Stimulated activated CD4-positive, alpha-beta T cell treated with anti-CD3 and anti-CD28 coated beads, Interleukin-1b, Interleukin-23, amount 100 ng/mL, for 4 hours (primary cell): ENCODE results near the gene PBX3.

Experiments used
- DNase-seq, 2 donors: peaks; one replicate each; pipeline ENCODE4 v3.0.0-alpha.2; 2020; ENCODE audit warnings: low read depth in 2 of 2

Gene PBX3

DNA sequence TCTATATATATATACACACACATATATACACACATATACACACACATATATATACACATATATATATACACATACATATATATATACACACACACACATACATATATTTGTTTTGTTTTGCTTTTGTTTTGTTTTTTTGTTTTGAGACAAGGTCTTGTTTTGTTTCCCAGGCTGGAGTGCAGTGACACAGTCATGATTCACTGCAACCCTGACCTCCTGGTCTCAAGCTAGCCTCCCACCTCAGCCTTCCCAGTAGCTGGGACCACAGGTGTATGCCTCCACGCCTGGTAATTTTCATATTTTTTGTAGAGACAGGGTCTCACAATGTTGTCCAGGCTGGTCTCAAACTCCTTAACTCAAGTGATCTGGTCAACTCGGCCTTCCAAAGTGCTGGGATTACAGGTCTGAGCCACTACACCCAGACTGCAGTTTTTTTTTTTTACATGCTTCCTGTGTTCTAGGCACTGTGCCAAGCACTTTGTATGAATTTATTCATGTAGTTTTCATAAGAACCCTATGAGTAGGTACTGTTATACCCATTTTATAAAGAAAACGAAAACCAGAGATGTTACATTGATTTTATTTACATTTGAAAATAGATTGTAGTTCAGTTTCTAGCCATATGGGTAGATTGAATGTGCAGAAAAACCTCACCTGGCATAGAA is 120.7 kb downstream of the PBX3 start:
- no peak for DNase-seq

DNA sequence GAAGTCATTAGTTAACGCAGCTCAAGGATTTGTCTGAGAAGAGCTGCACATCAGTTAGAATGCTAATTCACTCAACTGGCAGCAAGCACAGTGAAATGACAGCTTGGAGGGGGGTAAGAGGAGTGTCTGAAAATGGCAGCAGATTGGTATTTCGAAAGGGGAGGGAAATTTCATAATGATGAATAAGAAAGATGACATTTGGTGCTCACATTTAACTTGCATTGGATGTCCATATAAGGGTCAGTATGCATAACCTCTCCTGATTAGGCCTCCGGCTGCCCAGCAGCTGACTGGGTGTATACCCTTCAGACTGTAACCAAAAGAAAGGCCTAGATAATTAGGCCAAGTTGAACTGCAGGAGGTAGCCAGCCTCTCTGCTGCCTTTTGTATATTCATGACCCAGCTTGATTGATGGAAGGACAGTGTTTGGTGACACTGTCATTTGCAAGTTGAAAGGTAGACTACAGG is 131.0 kb downstream of the PBX3 start:
- DNase-seq, result no peak

DNA sequence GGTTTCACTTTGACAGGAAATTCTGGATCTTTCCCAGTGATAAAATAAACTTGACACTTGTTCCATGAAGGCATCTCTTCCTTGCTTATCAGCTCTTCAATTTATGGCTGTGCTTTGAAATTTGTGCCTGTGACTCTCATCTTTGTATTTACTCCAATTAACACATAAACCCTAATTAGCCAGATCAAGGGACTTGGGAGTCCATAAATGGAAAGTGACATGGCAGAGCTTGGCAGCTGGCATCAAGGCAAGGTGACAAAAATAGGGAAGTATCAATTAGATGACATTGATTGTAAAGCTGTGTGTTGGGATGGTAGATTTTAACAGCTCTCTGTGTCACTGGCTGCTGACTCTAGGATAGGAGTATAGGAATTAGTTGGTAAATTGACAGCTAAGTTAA is 133.9 kb downstream of the PBX3 start:
- DNase-seq, result no peak

DNA sequence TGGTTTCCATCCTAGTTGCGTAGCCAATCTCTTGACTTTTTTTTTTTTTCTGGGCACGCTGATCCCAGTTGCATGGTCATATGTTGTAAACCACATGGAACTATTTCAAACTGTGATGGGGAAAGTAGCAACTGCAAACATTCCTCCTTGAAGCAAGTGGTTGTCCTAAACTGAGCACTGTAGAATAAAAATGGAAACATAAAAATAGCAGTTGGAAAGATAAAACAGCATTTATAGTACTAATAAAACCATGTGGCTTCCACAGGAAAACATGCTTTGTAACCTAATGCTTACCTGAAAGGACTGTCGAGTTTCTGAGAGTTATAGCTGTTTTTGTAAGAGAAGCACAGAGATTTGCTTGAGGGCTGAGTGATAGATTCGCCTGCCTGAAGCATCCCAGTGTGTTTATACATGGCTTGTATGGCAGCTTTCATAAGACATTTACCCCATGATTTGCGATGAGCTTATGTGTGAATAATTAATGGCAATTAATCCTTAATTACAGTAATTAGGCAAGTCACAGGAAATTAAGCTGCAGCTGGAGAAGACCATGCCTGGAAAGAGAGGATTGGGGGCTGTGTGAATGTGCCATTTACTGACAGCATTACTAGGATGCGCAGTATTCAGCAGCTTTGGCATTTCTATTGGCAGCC is 136.5 kb downstream of the PBX3 start:
- no peak for DNase-seq

DNA sequence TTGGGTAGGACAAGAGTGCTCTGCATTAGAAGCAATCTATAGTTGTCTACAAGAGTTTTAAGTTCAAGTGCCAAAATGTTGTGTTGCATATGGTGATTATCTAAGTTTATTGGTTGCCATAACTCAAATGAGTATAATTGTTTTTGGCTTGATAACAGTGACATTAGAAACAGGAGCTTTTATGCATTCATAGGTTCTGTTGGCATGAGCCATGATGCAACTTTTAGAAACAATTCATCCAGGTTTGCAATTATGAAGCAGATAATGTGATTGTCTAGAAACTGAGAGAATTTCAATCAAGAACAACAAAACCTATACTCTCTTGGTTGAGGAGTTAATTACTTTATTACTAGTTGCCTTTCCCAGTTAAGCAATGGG is 137.0 kb downstream of the PBX3 start:
- DNase-seq, result no peak

DNA sequence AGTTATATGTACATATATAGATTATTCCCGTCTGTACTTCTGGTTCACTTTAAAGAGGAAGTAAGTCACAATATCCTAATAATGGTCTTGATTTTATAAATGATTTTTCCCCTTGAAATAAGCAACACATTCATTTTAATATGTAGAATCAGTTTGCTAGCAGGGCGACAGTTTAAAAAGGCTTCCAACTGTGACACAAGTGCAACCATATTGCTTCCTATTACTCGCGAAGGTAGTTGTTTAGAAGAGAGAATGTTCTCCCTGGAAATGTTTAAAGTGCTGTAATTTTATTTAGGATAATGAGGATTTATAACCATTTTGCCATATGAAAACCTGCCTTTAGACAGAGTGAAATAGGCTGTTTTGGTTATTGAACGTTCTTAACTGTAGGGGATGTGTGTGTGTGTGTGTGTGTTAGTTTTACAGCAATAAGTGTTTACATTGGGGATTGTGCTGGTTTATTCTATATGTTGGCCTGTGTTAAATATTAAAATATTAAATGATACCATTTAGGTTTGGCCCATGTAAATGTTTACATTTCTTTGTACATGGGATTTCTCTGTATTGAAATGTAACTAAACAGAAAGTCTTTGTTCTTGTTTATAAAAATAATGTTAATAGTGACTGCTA is 138.3 kb downstream of the PBX3 start:
- DNase-seq, result no peak

DNA sequence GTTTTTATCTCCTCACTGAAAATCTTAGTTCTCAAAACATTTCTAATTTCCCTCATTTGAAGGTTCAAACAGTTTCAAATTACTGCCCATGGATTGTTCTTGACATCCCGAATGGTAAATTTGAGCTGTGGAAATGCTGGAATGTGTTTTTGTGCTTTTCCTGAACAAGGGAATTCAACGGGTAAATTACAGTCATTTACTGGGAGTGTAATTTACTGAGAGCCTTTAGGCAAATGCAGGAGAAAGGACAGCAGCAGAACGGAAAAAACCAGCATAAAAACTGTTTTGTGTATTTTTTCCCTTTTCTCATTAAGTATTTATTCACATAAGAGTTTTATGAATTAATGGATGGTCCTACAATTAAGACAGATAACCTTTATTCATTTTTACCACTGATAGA is 139.2 kb downstream of the PBX3 start:
- no peak for DNase-seq

DNA sequence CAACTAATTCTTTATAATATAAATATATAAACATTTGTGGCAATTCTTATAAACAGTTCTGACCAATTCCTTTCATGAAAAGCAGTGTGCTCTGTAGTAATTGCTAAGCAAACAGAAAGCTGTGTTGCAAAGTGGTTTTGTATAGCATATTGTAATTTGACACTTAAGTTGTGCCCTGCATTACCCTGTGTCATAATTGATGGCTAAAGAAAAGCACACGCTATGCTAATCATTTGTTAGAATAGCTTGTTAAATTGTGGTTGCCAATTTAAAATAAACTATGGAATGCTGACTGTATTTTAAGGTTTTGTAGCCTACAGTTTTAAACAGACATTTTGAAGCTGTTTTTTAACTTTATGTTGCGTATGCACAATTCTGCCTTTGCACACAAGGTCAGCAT is 140.0 kb downstream of the PBX3 start:
- no peak for DNase-seq

DNA sequence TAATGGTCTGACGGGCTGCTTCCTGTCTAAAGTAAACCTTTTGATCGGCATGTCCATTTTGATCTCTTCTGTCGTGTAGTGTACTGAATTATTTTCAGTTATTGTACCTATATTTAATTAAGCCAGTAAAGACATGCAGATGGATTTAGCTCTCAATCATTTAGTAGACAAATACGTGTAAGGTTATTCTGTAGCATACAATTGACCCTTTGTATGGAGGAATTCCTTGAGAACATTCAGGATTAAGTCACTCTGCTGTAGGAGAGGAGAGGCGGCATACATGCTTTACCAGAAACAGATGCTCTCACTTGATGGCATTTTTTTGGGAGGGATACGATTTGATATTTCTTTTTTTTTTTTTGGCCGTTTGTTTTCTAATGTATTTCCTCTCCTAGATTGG is 141.0 kb downstream of the PBX3 start:
- no peak for DNase-seq

DNA sequence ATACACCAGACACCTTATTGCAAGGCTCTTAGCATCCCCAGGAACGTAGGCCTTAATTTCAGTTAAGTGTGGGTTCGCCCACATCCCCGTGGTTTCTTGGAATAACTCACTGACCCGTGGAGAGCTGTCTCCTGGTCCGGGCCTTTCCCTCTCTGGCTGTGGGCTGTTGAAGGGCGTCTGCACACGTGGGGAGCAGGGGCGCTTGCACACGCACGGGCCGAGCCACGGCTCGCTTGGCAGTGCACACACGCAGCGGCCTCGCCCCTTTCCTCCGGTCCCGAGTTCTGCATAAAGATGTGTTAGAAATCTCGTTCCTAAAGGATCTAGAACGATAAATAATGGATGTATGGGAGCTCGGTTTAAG is 141.9 kb downstream of the PBX3 start:
- no peak for DNase-seq

DNA sequence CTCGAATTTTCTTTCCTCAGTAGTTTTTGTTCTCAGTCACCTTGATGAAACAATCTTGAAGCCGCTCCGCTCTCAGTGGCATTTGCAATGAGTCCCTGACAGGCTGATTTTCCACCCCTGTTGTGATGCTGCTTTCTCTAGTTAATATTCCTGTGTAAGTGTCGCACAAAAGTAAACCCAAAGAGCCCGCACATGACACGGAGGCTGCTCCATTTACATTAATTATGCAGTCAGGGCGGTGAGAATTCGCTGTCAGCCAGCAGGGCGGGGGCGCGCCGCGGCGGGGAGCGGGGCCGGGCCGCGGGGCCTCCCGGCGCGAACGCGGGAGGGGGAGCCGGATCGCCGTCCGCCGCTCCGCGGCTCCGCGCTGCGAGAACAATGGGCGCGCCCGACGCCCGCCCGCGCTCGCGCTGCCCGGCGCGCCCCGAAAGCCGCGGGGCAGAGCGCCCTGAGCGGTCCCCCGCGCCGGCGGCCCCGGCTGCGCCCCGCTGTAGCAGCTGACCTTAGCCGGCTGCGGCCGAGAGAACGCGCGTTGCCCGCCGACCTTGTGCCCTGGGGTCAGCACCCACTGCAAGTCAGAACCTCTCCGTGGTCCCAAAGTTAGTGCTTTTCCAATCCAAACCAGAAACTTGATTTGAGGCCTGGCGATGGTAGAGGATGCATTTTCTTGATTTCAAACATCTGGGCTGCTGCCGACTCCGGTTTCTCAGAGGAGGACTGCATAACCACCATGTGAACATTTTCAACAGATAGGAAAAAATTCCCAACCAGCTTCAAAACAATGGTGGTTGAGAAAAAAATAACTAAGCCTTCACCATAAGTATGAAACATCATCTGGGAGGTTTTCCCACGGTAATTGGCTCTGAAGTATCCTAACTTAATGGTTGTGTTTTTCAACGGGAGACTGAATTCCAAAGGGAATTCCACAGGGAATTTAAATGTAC is 142.6 kb downstream of the PBX3 start:
- peak; percentile 15 to 39 for DNase-seq

DNA sequence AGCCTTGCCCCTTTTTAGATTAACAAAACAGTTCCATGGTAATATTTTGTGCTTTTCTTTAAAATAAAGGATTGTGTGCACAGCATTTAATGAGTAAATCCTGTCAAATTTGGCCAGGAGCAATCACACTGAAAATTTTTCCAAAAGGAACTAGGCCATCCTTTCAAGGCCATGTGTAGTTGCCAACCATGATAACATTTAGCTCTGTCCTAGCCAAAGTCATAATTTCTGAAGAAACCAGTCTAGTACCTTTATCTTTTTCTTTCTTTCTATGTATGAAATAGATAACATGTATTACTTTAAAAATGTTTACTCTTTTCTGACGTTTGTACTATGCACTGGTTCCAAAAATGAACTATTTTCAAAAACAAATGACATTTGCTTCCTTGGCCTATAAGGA is 143.7 kb downstream of the PBX3 start:
- DNase-seq, result no peak

DNA sequence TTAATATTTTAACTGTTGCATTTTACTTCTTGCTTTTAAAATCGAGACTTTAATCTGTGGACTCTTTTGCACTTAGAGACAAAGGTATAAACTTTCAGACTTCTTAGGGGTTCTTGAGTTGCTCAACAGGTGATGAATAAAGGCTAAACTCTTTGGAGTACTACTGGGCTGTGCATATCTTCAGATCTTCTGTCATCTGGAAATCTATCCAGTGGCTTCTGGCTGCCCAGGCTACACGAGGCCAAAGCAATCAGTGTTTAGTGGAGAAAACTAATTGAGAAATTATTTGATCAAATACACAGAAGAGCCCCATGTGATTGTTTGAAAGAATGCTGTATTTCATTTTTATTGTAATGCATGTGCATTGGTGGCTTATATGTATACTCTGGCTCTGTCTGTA is 146.1 kb downstream of the PBX3 start:
- no peak for DNase-seq

DNA sequence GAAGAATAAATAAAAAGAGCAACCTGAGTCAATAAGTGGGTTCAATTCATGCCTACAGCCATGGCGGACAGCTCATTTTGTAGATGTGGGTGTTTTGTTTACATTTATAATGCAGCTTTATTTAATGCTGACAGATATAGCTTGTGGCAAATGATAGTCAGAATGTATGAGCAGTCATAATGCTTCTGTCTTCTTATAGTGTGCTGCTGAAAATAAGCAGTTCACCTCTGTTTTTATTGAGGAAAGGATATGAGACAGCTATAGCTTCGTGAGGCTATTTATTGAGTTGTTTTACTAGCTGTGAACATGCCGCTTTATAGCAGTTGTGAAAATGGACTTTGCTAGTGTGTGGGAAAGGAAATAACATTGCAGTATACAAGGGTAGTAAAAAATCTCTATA is 147.4 kb downstream of the PBX3 start:
- no peak for DNase-seq

DNA sequence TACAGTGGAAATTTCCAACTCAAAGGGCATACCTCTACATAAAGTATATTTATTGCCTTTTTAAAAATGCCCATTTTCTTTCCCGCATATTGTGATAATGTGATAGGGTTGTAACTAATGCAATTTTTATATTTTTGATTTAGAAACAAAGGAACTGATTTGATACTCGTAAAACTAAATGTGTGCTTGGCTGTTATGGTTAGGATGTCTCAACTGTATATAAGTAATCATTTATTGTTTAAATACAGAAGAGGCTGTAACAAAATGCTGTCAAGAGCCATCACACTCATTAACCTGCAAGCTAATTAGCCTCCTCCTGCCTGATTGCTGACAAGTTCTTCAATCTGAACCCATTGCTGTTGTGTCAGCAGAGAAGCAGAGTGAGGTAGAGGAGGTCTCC is 149.2 kb downstream of the PBX3 start:
- DNase-seq, result no peak

DNA sequence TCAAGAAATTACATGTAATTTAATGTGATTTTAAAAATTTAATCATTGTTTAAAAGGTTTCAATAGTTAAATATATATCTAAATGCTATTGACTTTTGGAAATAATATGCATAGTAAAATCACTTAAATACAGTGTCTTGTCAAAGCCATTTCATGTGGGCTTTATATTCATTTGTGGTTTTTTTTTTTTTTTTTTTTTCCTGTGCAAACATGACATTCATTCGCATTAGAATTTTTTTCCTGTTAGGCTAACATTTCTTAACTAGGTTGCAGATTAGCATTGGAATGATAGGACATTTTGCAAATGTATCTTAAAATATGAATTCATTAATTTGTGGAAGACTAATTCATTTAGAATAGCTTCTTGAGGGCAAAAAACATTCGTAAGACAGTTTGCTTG is 149.8 kb downstream of the PBX3 start:
- no peak for DNase-seq

DNA sequence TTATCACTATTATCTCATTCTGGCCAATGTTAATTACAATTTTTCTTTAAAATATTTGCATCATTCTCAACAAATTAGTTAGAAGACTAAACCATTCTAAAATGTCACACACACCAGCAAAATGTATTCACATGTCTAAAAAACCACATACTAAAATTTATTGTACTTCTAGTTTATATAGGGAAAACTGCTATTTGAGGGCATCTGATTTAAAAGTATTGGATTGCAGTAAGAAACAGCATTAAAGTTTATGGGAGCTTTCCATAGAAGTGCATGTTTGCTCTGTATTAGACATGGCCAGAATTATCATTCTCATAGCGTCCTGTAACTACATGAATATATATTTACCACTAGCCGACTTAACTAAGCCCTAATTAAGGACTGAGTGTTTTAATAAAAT is 150.3 kb downstream of the PBX3 start:
- DNase-seq, result no peak

DNA sequence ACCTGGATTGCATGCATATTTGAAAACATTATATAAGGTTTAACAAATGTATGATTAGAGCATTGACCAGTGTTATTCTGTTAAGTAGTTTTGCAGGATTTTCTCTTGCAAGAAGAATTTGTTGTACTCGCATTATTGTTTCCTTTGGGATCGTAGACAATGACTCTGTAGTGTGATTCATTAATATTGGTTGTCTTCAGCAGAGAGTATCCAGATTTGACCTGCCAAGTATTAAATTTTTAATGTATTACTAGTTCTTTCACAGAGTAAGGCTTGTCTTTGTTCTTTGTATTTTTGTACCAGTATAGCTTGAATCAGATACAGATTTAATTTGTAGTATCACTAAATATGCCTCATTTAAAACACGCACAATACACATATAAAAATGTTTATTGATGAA is 155.0 kb downstream of the PBX3 start:
- DNase-seq, result no peak

DNA sequence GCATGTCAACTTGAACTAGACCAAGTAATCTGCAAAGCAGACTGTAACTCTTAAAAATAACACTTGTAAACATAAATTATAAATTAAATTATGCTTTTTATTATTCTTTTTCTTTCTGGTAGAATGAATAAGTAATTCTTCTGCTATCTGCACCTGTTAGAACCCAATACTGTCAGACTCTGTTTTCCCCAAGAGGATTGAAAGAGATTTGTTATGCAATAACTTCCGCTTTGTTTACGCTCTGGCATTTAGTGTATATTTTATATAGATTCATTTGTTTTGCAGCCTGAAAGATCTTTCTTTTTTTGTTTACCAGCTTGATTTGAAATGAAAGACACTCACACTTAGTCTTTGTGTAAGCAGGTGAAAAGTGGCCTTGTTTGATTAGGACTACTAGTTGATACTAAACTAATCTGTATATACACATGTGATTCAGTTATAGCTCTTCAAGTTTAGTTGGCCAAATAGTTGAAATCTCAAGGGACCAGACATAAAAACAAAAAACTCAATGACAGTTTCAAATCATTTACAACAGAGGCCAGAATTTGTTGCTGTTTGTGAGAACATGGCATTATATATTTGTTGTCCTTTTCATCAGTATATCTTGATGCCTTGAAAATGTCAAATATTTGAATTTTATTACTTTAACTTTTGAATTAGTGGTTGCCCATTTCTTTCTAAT is 155.8 kb downstream of the PBX3 start:
- DNase-seq, result no peak

DNA sequence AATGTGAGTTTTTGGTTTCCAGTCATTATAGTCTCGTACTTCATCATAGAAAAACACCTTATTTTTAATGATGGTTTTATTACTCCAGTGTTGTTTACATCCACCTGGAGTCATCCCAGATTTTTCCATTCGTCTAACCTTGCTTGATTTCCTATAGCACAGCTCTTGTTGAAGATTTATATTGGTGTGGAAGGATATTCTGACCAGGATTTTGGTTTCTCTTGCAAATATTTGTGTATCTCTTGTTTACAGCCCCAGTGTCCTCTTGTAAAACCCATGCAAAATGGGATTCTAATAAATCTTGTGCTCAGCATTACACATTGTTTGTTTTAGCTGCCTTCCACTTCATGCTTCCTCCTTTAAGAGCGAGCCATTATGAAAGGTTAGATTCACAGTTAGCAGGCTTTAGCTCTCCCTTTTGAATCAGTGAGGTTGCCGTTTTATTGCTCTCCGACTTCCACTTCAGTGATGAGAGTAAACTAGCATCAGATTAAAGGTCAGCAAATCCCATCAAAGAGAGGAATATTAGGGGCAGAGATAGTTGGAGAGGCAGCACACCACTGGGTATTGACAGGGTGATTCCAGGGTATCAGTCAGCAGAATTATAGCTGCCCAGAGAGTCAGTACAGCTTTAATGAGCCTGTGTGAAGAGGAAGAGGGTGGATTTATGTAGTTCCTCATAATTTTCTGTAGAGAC is 157.1 kb downstream of the PBX3 start:
- DNase-seq, result no peak

DNA sequence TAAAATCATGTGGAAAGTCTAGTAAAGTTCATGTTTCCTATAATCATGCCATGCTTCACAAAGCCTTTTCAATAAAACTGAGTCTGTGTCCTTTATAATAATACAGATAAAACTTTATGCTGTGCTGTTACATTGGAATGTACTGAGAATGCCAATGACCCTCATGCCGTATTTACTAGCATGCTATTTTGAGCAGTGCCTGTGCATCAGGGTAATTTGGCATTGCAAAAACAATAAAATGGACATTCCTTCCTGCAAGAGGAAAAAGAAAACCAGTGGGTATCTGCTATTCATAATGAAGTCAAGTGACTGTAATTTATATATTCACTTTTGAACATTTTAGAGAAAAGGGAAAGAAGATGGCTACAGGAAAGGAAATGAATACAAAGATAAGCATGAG is 159.0 kb downstream of the PBX3 start:
- no peak for DNase-seq
